Lung (tissue), 12 donors: ENCODE measurements around the gene RNF14. TPM values are rescaled to one million over a fixed set of nuclear protein-coding genes. Genes with fewer than 3 reads are reported as not detected.
A peak's percentile ranks its signal among the peaks of the same experiment; 100 is the strongest.

Experiments used
- ATAC-seq: fragments of 200-7000 bp; cut with Tn5 transposase; one replicate; pipeline ENCODE4 v1.9.1; 2020; ENCODE audit warnings: moderate number of reproducible peaks; ENCODE audit not compliant: insufficient read depth, low FRiP score
- DNase-seq, 3 donors: peaks; one replicate each; pipeline ENCODE4 v3.0.0-alpha.2; 2013 to 2017
- H3K27ac ChIP-seq, 2 donors: one replicate each; pipeline ENCODE4 v1.5.1; 2013; ENCODE audit warnings: mild to moderate bottlenecking in 2 of 2, moderate library complexity in 2 of 2, control low read depth in 1 of 2, inconsistent platforms in 1 of 2, low read depth in 1 of 2, low read length in 1 of 2
- H3K27me3 ChIP-seq, 3 donors: one replicate each; pipeline ENCODE4 v1.5.1; 2013; ENCODE audit warnings: low read length in 2 of 3; ENCODE audit not compliant: control insufficient read depth in 3 of 3, insufficient read depth in 3 of 3
- H3K36me3 ChIP-seq, 4 donors: one replicate each; pipeline ENCODE4 v1.5.1; 2013; ENCODE audit warnings: low read length in 4 of 4, mild to moderate bottlenecking in 1 of 4, moderate library complexity in 1 of 4; ENCODE audit not compliant: control insufficient read depth in 4 of 4, insufficient read depth in 4 of 4
- H3K4me1 ChIP-seq, 5 donors: one replicate each; pipeline ENCODE4 v1.5.1; 2013; ENCODE audit warnings: low read length in 5 of 5, mild to moderate bottlenecking in 2 of 5, moderate library complexity in 1 of 5; ENCODE audit not compliant: control insufficient read depth in 5 of 5, insufficient read depth in 5 of 5
- H3K4me3 ChIP-seq: one replicate; pipeline ENCODE4 v1.5.1; 2013; ENCODE audit warnings: mild to moderate bottlenecking, control low read depth, moderate library complexity
- H3K9ac ChIP-seq, 2 donors: one replicate each; pipeline ENCODE4 v1.5.1; 2013; ENCODE audit warnings: low read length in 2 of 2, control low read depth in 1 of 2; ENCODE audit not compliant: insufficient read depth in 1 of 2
- H3K9me3 ChIP-seq, 4 donors: one replicate each; pipeline ENCODE4 v1.5.1; 2013; ENCODE audit warnings: low read length in 3 of 4, mild to moderate bottlenecking in 1 of 4, moderate library complexity in 1 of 4; ENCODE audit not compliant: control insufficient read depth in 4 of 4, insufficient read depth in 3 of 4
- WGBS, 2 donors: extraction: QIAGEN DNeasy Blood & Tissue Kit; methylation state at CpG; one replicate each; pipeline ENCODE4 v1.1.7; 2013; 5-methylcytosine and 5-hydroxymethylcytosine counted together
- polyA plus RNA-seq, 2 donors: library from polyadenylated mRNA; stranded (reverse); fragments of 200-250 nt; gene quantifications; one replicate each; pipeline ENCODE4 v1.2.1, GENCODE V29; 2013
- total RNA-seq, 2 donors: library from RNA; depleted of rRNA in 1 of 2; stranded (reverse); fragments of >200 nt in 1 of 2; gene quantifications; one replicate each; pipeline ENCODE4 v1.2.1, GENCODE V29; 2014 to 2021
- TF ChIP-seq, protein P1 (sequence below): IDR thresholded peaks from 2 replicates; pipeline ENCODE4 v1.5.1; 2012; ENCODE audit warnings: mild to moderate bottlenecking; ENCODE audit errors: control extremely low read depth, extremely low read depth
- donor health status: control.
- donor health status: control.
- donor health status: Bipolar disorder and iron deficiency.
- donor health status: healthy.
- donor health status: DM: yes; HTN: yes; CAD: no.

RNF14 gene
- total and polyA plus RNA-seq, 4 donors: 16.8 to 66.0 (median 45.1) TPM

DNA sequence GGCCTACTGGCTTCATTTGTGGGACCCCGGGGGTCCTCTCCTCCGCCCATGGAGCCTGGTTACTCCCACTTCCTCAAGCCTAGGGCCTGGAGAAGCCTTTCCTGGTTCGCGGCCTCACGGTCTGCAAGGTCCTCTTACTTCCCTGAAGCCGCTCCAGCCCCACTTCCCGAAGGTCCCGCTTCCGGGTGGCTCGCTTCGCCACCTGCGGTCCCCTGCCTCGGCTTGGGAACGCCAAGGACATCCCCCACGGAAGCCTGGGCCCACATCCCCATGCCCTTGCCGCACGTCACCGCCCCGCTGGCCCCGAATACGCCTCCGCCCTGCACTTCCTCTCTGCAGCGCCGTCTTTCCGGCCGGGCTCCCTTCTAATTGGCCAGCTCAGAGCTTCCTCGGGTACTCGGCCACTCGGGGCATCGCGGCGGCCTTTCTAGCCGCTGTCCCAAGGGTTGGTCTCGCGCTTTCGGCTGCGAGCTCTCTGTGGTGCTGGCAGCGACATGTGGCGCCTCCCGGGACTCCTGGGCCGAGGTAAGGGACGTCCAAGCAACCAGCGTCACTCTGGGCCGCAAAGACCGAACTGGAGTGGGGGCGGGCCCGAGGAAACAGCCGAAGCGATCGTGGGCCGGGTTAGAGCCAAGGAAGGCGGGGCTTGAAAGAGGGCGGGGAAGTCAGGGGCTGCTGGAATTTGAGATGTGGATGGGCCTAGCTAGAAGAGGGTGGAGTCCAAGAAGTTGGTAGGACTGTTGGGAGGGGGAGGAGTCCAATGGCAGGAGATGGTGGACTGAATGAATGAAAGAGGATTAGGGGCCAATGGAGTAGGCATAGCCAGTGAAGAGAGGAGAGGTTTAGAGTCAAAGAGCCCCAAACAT is 45.2 kb upstream of the RNF14 start, which contains the start of gene DELE1:
Gene DELE1, plus strand, starts transcription at position 424 of the 866 bp plus-strand sequence. Its CDS starts 71 bp downstream, at position 495.
- WGBS, 2 donors: 0 to 1% methylated on average over 53 of the region's 53 CpGs
- Histone ChIP-seq H3K27ac (peak within 1 kb of the TSS; percentile 91 to 98), H3K9ac (peak within 1 kb of the TSS; percentile 90 to 93), H3K4me3 (peak within 1 kb of the TSS; percentile 55), H3K27me3 (no peaks in the 10 kb centered on the region), H3K9me3 (no peaks in the 10 kb centered on the region), H3K36me3 (peaks cover 19 to 28% (median 25%) of the 10 kb centered on the region in 4 donors), H3K4me1 (peaks cover 5 to 12% (median 7%) of the 10 kb centered on the region in 5 donors)
- ATAC-seq (peak; percentile 99), DNase-seq (peak; percentile 95 to 97 (median 96))
- TF ChIP-seq, protein P1, sequence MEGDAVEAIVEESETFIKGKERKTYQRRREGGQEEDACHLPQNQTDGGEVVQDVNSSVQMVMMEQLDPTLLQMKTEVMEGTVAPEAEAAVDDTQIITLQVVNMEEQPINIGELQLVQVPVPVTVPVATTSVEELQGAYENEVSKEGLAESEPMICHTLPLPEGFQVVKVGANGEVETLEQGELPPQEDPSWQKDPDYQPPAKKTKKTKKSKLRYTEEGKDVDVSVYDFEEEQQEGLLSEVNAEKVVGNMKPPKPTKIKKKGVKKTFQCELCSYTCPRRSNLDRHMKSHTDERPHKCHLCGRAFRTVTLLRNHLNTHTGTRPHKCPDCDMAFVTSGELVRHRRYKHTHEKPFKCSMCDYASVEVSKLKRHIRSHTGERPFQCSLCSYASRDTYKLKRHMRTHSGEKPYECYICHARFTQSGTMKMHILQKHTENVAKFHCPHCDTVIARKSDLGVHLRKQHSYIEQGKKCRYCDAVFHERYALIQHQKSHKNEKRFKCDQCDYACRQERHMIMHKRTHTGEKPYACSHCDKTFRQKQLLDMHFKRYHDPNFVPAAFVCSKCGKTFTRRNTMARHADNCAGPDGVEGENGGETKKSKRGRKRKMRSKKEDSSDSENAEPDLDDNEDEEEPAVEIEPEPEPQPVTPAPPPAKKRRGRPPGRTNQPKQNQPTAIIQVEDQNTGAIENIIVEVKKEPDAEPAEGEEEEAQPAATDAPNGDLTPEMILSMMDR: no peak

DNA sequence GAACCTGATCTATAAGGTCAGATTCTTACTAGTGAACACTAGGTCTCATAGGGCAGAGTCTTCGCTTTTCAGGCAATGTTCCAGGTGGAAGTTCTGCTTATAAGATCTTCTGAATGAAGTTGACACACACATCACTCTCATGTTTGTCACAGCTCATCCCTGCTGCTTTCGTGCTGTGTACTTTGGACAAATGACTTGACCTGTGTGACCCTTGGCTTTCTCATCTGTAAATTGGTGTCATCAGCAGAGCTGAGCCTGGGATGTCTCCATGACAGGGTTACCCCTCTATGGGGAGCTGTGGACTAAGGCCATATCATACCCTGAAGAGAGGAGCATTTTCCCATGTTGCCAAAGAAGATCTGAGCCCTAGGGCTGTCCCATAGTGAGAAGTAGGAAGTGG is 42.5 kb upstream of the RNF14 start:
- no peak overlapping the region for H3K4me3 ChIP-seq
- H3K27me3 ChIP-seq: no peaks in the 10 kb centered on the region
- peaks cover 34 to 50% (median 44%) of the 10 kb centered on the region in 4 donors for H3K36me3 ChIP-seq
- no peak overlapping the region for H3K9ac ChIP-seq
- TF ChIP-seq, protein P1: no peak
- H3K27ac ChIP-seq: no peak overlapping the region
- 83% methylated on average over 2 of the region's 2 CpGs for WGBS, 2 donors
- DNase-seq (no peak), ATAC-seq (no peak)
- H3K9me3 ChIP-seq: no peaks in the 10 kb centered on the region
- peaks cover 5 to 12% (median 7%) of the 10 kb centered on the region in 5 donors for H3K4me1 ChIP-seq

DNA sequence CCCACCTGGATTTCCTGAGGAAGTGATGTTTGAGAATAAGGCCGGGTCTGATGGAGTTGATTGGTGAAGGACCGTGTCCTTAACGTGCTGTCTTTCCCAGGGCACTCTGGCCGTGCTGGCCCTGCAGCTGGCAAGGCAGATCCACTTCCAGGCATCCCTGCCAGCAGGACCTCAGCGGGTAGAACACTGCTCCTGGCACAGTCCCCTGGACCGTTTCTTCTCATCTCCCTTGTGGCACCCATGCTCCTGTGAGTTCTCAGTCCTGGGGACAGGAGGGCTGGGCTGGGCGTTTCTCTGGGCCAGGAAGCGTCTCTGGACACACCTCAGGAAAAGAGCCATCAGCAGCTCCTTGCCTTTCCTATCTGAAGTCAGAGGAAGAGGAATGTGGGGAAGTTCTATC is 40.9 kb upstream of the RNF14 start:
- H3K36me3 ChIP-seq: peaks cover 40 to 55% (median 46%) of the 10 kb centered on the region in 4 donors
- no peak overlapping the region for H3K4me3 ChIP-seq
- H3K9me3 ChIP-seq: no peaks in the 10 kb centered on the region
- H3K27ac ChIP-seq: peak overlapping the region in 1 of 2 donors; percentile 65
- no peaks in the 10 kb centered on the region for H3K27me3 ChIP-seq
- no peak overlapping the region for H3K9ac ChIP-seq
- TF ChIP-seq, protein P1: no peak
- no peak for ATAC-seq
- WGBS, 2 donors: 52 to 64% methylated on average over 8 of the region's 8 CpGs
- peaks cover 1 to 8% (median 7%) of the 10 kb centered on the region in 5 donors for H3K4me1 ChIP-seq
- DNase-seq: no peak
